ENCODE results near the gene PODXL. TPM values are rescaled to one million over a fixed set of nuclear protein-coding genes. Genes with fewer than 3 reads are reported as not detected.

Gene PODXL
- total and polyA plus RNA-seq, 2 of the 8 experiments (the other 6 are each of a cell fraction or from before 2014, with no cell fraction given) = 638 to 925 TPM

DNA sequence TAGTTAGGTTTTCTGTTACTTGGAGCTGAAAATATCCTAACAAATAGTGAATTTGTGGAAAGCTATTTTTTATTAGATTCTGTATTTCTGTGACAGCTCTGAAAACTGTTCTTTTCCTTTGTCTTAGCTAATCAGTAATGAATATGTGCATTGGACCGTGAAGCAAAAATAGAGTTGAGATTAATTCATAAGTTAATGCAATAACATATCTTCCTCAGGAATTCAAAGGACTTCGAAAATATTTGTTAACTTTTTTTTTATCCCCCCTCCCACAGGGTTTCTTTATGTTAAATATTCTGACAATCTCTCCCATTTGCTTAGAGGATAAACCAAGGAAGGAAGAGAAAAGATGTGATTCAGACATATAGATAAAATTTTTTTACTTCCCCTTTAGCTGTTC, 101.4 kb downstream of the PODXL start:
- TF ChIP-seq POLR2AphosphoS5 (IDR thresholded peaks at IDR 0.05; ENCODE audit: low read depth, low read length) = no peak
- H3K4ac ChIP-seq (replicated peaks; ENCODE audit: insufficient read length, low read depth, low read length) = no peak overlapping the region
- DNase-seq (ENCODE audit: low read depth in 1 of 2, low spot score in 2 of 2) = no peak
- no peak overlapping the region for H3K18ac ChIP-seq (ENCODE audit: extremely low read depth, low read length)
- no peak overlapping the region for H3K4me3 ChIP-seq (ENCODE audit: extremely low read depth in 1 of 4, insufficient read depth in 2 of 4, low read depth in 3 of 4, low read length in 4 of 4)
- no peak overlapping the region for H2AK5ac ChIP-seq (ENCODE audit: low read depth, low read length)
- H3K79me1 ChIP-seq (ENCODE audit: low read depth, low read length) = no peaks in the 10 kb centered on the region
- no peak overlapping the region for H2BK20ac ChIP-seq (ENCODE audit: low read length)
- no peaks in the 10 kb centered on the region for H3K9me3 ChIP-seq (ENCODE audit: insufficient read depth in 2 of 2, low read depth in 1 of 2, low read length in 1 of 2)
- no peaks in the 10 kb centered on the region for H3K27me3 ChIP-seq (replicated peaks in 1 of 4; ENCODE audit: control insufficient read depth in 3 of 4, extremely low read depth in 1 of 4, insufficient read depth in 3 of 4, low read length in 3 of 4)
- no peak overlapping the region for H2AFZ ChIP-seq (ENCODE audit: low read length)
- ChIA-PET POLR2A (ENCODE audit: partially characterized antibody) (no interaction called here), CTCF (ENCODE audit: partially characterized antibody) (interaction anchor here (0.5 to 1.1 kb wide), 2 partner anchors 12 to 29 kb away, joined by 3 read pairs; no protein-coding TSS in a partner anchor)
- no peak overlapping the region for H3K23ac ChIP-seq (ENCODE audit: insufficient read length)
- H3K4me2 ChIP-seq (ENCODE audit: insufficient read depth in 1 of 2, low read depth in 2 of 2, low read length in 2 of 2) = no peak overlapping the region
- H4K91ac ChIP-seq (replicated peaks; ENCODE audit: insufficient read length, low read length) = no peak overlapping the region
- no peak overlapping the region for H2BK12ac ChIP-seq (ENCODE audit: low read depth, low read length)
- H3K27ac ChIP-seq (ENCODE audit: low read depth, low read length) = no peak overlapping the region
- H3K14ac ChIP-seq (ENCODE audit: insufficient read length) = no peak overlapping the region
- H4K5ac ChIP-seq (ENCODE audit: insufficient read length, low read depth, low read length) = no peak overlapping the region
- H4K8ac ChIP-seq (ENCODE audit: extremely low read depth, insufficient read depth, low read length) = no peak overlapping the region
- FAIRE-seq = no peak
- H3K79me2 ChIP-seq (ENCODE audit: control insufficient read depth in 1 of 2, insufficient read depth in 2 of 2, low read length in 2 of 2) = no peaks in the 10 kb centered on the region
- H2BK120ac ChIP-seq (replicated peaks; ENCODE audit: low read depth, low read length) = no peak overlapping the region
- no peaks in the 10 kb centered on the region for H4K20me1 ChIP-seq (replicated peaks in 1 of 2; ENCODE audit: control insufficient read depth in 1 of 2, insufficient read depth in 2 of 2, low read length in 2 of 2)
- no peak overlapping the region for H2BK5ac ChIP-seq (ENCODE audit: low read depth, low read length)
- H3K23me2 ChIP-seq (ENCODE audit: low read depth, low read length) = no peaks in the 10 kb centered on the region
- no peaks in the 10 kb centered on the region for H3K4me1 ChIP-seq (replicated peaks in 1 of 4; ENCODE audit: control insufficient read depth in 3 of 4, insufficient read depth in 4 of 4, low read length in 3 of 4)
- 82% methylated on average over 2 of the region's 2 CpGs; no CpG with 5 or more reads in 1 of the 2 experiments for WGBS, 2 experiments (ENCODE audit: extremely low coverage in 1 of 2, insufficient coverage in 1 of 2, insufficient read length in 1 of 2, insufficient replicate concordance in 2 of 2, low coverage in 1 of 2, low lambda C conversion rate in 2 of 2, missing lambda C conversion rate in 1 of 2)
- H2BK15ac ChIP-seq (ENCODE audit: low read length) = no peak overlapping the region
- no peak overlapping the region for H3K9ac ChIP-seq (replicated peaks in 1 of 4; ENCODE audit: extremely low read depth in 1 of 4, low read depth in 3 of 4, low read length in 3 of 4)
- no peaks in the 10 kb centered on the region; a peak in 2 of 8 replicates for H3K36me3 ChIP-seq (ENCODE audit: control insufficient read depth in 2 of 4, insufficient read depth in 4 of 4, low read length in 3 of 4)
- no peak overlapping the region for H3K56ac ChIP-seq (replicated peaks; ENCODE audit: insufficient read length, low read depth, low read length)

All from H1 (cell line).